Measurements from ENCODE around the gene TMEM204.

Gene TMEM204

GRCh38 chr16:1499756-1500464 is 33.6 kb upstream of the TMEM204 start:
- DNase-seq: no peak

GRCh38 chr16:1500465-1501150 is 32.9 kb upstream of the TMEM204 start:
- DNase-seq: no peak

GRCh38 chr16:1501630-1502029 is 31.8 kb upstream of the TMEM204 start:
- DNase-seq: no peak

GRCh38 chr16:1502092-1503004 is 31.1 kb upstream of the TMEM204 start:
- DNase-seq: no peak

- DNase-seq: no peak
Observed at GRCh38 chr16:1503110-1503955, 30.1 kb upstream of the TMEM204 start.

GRCh38 chr16:1505073-1505844 is 28.2 kb upstream of the TMEM204 start:
- DNase-seq: no peak

- DNase-seq: no peak
Observed at GRCh38 chr16:1505912-1506311, 27.6 kb upstream of the TMEM204 start.

- no peak for DNase-seq
Observed at GRCh38 chr16:1506494-1507213, 26.8 kb upstream of the TMEM204 start.

GRCh38 chr16:1508494-1509187 is 24.8 kb upstream of the TMEM204 start:
- DNase-seq: no peak

GRCh38 chr16:1509307-1510221 is 23.9 kb upstream of the TMEM204 start:
- DNase-seq: no peak

- no peak for DNase-seq
Observed at GRCh38 chr16:1510272-1510671, 23.2 kb upstream of the TMEM204 start.

- no peak for DNase-seq
Observed at GRCh38 chr16:1510941-1511351, 22.5 kb upstream of the TMEM204 start.

GRCh38 chr16:1511662-1512569 is 21.6 kb upstream of the TMEM204 start:
- DNase-seq: no peak

GRCh38 chr16:1512774-1513173 is 20.7 kb upstream of the TMEM204 start:
- DNase-seq: no peak

GRCh38 chr16:1514507-1514906 is 19.0 kb upstream of the TMEM204 start:
- DNase-seq: no peak

GRCh38 chr16:1518626-1519135 is 14.8 kb upstream of the TMEM204 start:
- DNase-seq: no peak

GRCh38 chr16:1519831-1520230 is 13.6 kb upstream of the TMEM204 start:
- no peak for DNase-seq

- DNase-seq: no peak
Observed at GRCh38 chr16:1520461-1520860, 13.0 kb upstream of the TMEM204 start.

All from hematopoietic multipotent progenitor cell treated with erythropoietin and hydrocortisone succinate and interleukin-3 and kit ligand, for 8 days (in vitro differentiated cells).